NB4 (cell line): Measurements from ENCODE around the gene EZH2.

Experiments used
- MYC ChIP-seq: IDR thresholded peaks from 2 replicates; pipeline ENCODE4 v1.6.1; 2011; ENCODE audit warnings: low read depth, low read length
- POLR2A ChIP-seq: IDR thresholded peaks from 2 replicates; pipeline ENCODE4 v1.6.1; 2011; ENCODE audit warnings: mild to moderate bottlenecking; ENCODE audit not compliant: insufficient read length; ENCODE audit errors: extremely low read depth
- TF ChIP-seq, protein P1 (sequence below): IDR thresholded peaks from one replicate; pipeline ENCODE4 v1.5.1; 2012; ENCODE audit warnings: low read depth, low read length
- TF ChIP-seq, protein P2 (sequence below): IDR thresholded peaks from 2 replicates; pipeline ENCODE4 v1.6.1; 2011; ENCODE audit warnings: low read depth, low read length

DNA sequence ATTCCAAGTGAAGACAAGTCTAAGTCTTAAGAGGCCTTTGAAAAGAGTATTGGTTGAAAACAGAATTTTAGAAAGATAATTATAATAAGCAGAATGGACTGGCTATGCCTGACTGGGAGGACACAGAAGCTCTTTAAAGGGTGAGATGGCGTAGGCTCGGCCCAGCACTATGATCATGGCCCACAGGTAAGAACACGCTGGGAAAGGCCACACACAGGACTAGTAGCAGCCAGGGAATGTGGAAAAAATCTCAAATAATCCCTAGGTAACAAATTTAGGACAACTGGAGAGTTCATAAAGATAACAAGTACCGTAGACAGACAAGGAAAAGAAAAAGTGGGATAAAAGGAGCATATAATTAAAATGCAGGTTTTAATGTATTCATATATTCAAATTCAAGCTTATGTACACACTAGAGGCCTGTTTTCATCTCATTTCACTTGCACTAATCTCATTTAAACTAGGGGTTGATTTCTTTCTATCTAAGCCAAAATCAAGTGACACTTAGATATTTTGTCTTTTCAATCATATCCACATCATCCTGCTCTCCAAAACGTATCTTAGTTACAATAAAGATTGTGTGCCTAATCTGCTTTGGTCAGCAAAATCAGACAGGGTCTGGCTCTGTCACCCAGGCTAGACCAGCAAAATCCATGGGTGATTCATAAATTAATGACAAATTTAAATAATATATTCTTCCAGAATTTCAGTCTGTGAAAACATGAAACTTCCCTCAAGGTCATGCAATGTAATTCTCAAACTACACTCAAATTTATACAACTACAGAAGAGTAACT is 53.0 kb downstream of the EZH2 start:
- TF ChIP-seq, protein P1, sequence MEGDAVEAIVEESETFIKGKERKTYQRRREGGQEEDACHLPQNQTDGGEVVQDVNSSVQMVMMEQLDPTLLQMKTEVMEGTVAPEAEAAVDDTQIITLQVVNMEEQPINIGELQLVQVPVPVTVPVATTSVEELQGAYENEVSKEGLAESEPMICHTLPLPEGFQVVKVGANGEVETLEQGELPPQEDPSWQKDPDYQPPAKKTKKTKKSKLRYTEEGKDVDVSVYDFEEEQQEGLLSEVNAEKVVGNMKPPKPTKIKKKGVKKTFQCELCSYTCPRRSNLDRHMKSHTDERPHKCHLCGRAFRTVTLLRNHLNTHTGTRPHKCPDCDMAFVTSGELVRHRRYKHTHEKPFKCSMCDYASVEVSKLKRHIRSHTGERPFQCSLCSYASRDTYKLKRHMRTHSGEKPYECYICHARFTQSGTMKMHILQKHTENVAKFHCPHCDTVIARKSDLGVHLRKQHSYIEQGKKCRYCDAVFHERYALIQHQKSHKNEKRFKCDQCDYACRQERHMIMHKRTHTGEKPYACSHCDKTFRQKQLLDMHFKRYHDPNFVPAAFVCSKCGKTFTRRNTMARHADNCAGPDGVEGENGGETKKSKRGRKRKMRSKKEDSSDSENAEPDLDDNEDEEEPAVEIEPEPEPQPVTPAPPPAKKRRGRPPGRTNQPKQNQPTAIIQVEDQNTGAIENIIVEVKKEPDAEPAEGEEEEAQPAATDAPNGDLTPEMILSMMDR = no peak
- TF ChIP-seq POLR2A = no peak
- TF ChIP-seq MYC = no peak
- TF ChIP-seq, protein P2, sequence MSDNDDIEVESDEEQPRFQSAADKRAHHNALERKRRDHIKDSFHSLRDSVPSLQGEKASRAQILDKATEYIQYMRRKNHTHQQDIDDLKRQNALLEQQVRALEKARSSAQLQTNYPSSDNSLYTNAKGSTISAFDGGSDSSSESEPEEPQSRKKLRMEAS = no peak
